Activated CD8-positive, alpha-beta T cell treated with anti-CD3 and anti-CD28 coated beads, Interleukin-2, amount 10 ng/mL, durations not matched to agents 7 days and 5 days (primary cell): ENCODE data around the gene DDX6. TPM values are rescaled to one million over a fixed set of nuclear protein-coding genes. Genes with fewer than 3 reads are reported as not detected.

ENCODE experiments used
- ATAC-seq: fragments of 150-1000 bp; cut with Tn5 transposase; one replicate; pipeline ENCODE4 v1.10.0; 2021; ENCODE audit warnings: moderate library complexity
- CTCF ChIA-PET: fragments of 350-600 bp; sonication (Branson Sonifier 250); formaldehyde crosslinking; loops from one replicate; lab custom pipeline; 2021; ENCODE audit warnings: antibody characterized with exemption; lab: Charles Lee
- POLR2A ChIA-PET: fragments of 350-600 bp; sonication (Branson Sonifier 250); formaldehyde crosslinking; loops from one replicate; lab custom pipeline; 2021; ENCODE audit warnings: antibody characterized with exemption; lab: Charles Lee
- DNase-seq: peaks from one replicate; pipeline ENCODE4 v3.0.0-alpha.2; 2020
- H3K27ac Mint-ChIP-seq: one replicate; pipeline ENCODE4 v1.8.0; 2021; ENCODE audit warnings: mild to moderate bottlenecking, mixed read lengths
- H3K27me3 Mint-ChIP-seq: one replicate; pipeline ENCODE4 v1.8.0; 2021; ENCODE audit warnings: low read depth, mixed read lengths
- H3K36me3 Mint-ChIP-seq: one replicate; pipeline ENCODE4 v1.8.0; 2021; ENCODE audit warnings: low read depth, mixed read lengths
- H3K4me1 Mint-ChIP-seq: one replicate; pipeline ENCODE4 v1.8.0; 2021; ENCODE audit warnings: low read depth, mixed read lengths
- H3K4me3 Mint-ChIP-seq: one replicate; pipeline ENCODE4 v1.8.0; 2021; ENCODE audit warnings: mild to moderate bottlenecking, mixed read lengths
- H3K9me3 Mint-ChIP-seq: one replicate; pipeline ENCODE4 v1.8.0; 2022; ENCODE audit warnings: mixed read lengths; ENCODE audit not compliant: insufficient read depth
- total RNA-seq, 2 experiments: library from RNA; stranded (reverse); gene quantifications; one replicate each; pipeline ENCODE4 v1.2.3, GENCODE V29; 2021

DDX6 gene
- total RNA-seq, 2 experiments from 2014 or later = 143 to 152 TPM

- Mint-ChIP-seq H3K27me3 (peaks cover 3% of the 10 kb centered on the region), H3K4me3 (no peak overlapping the region), H3K36me3 (no peaks in the 10 kb centered on the region), H3K4me1 (peaks cover 10% of the 10 kb centered on the region), H3K27ac (no peak overlapping the region), H3K9me3 (no peaks in the 10 kb centered on the region)
- ChIA-PET POLR2A (no interaction called here), CTCF (interaction anchor here (1.8 kb wide), 1 partner anchor 16 kb away, joined by 6 read pairs; no protein-coding TSS in a partner anchor)
- DNase-seq = no peak
- no peak for ATAC-seq
Observed at GRCh38 chr11:118818130-118818529, 27.2 kb upstream of the DDX6 start.

GRCh38 chr11:118813551-118813950 is 22.6 kb upstream of the DDX6 start:
- no peak for DNase-seq
- ATAC-seq = no peak
- Mint-ChIP-seq H3K27me3 (peaks cover 3% of the 10 kb centered on the region), H3K4me1 (no peaks in the 10 kb centered on the region), H3K4me3 (no peak overlapping the region), H3K27ac (no peak overlapping the region), H3K9me3 (no peaks in the 10 kb centered on the region), H3K36me3 (no peaks in the 10 kb centered on the region)
- CTCF ChIA-PET = interaction anchor here (0.9 to 1.2 kb wide), 2 partner anchors 21 kb away, joined by 3 read pairs; no protein-coding TSS in a partner anchor
- POLR2A ChIA-PET = interaction anchor here (0.8 kb wide), 1 partner anchor 57 kb away, joined by 4 read pairs; no protein-coding TSS in a partner anchor

- no peak for ATAC-seq
- peaks cover 3% of the 10 kb centered on the region for H3K27me3 Mint-ChIP-seq
- ChIA-PET POLR2A (no interaction called here), CTCF (no interaction called here)
- DNase-seq = no peak
- H3K4me3 Mint-ChIP-seq = no peak overlapping the region
- no peaks in the 10 kb centered on the region for H3K36me3 Mint-ChIP-seq
- no peaks in the 10 kb centered on the region for H3K9me3 Mint-ChIP-seq
- peaks cover 4% of the 10 kb centered on the region for H3K4me1 Mint-ChIP-seq
- H3K27ac Mint-ChIP-seq = no peak overlapping the region
Observed at GRCh38 chr11:118812485-118812884, 21.5 kb upstream of the DDX6 start.

- ChIA-PET POLR2A (interaction anchor here (0.7 to 0.8 kb wide), 2 partner anchors 10 to 16 kb away, joined by 3 read pairs; no protein-coding TSS in a partner anchor), CTCF (no interaction called here)
- Mint-ChIP-seq H3K4me3 (no peak overlapping the region), H3K27ac (peak overlapping the region; percentile 29), H3K36me3 (no peaks in the 10 kb centered on the region), H3K9me3 (no peaks in the 10 kb centered on the region), H3K27me3 (peaks cover 3% of the 10 kb centered on the region), H3K4me1 (peaks cover 4% of the 10 kb centered on the region)
- DNase-seq = no peak
- no peak for ATAC-seq
Observed at GRCh38 chr11:118807800-118808778, 17.1 kb upstream of the DDX6 start.

GRCh38 chr11:118806400-118806799 is 15.4 kb upstream of the DDX6 start:
- Mint-ChIP-seq H3K4me1 (peaks cover 4% of the 10 kb centered on the region), H3K27ac (no peak overlapping the region), H3K4me3 (no peak overlapping the region), H3K27me3 (peaks cover 3% of the 10 kb centered on the region), H3K36me3 (no peaks in the 10 kb centered on the region), H3K9me3 (no peaks in the 10 kb centered on the region)
- CTCF ChIA-PET = no interaction called here
- no peak for ATAC-seq
- no peak for DNase-seq
- POLR2A ChIA-PET = no interaction called here

GRCh38 chr11:118804094-118804493 is 13.1 kb upstream of the DDX6 start:
- no peaks in the 10 kb centered on the region for H3K36me3 Mint-ChIP-seq
- no peak for DNase-seq
- no peak for ATAC-seq
- H3K9me3 Mint-ChIP-seq = no peaks in the 10 kb centered on the region
- H3K4me3 Mint-ChIP-seq = no peak overlapping the region
- H3K27me3 Mint-ChIP-seq = peaks cover 3% of the 10 kb centered on the region
- H3K27ac Mint-ChIP-seq = no peak overlapping the region
- ChIA-PET POLR2A (interaction anchor here (1.3 to 1.9 kb wide), 2 partner anchors 12 to 66 kb away, joined by 4 to 6 read pairs; no protein-coding TSS in a partner anchor), CTCF (interaction anchor here (1.0 to 3.8 kb wide), 3 partner anchors 12 to 126 kb away, joined by 3 to 17 read pairs (median 4); no protein-coding TSS in a partner anchor)
- H3K4me1 Mint-ChIP-seq = peaks cover 4% of the 10 kb centered on the region

- no peak for ATAC-seq
- H3K4me3 Mint-ChIP-seq = no peak overlapping the region
- ChIA-PET CTCF (interaction anchor here (0.6 to 1.3 kb wide), 2 partner anchors 40 to 161 kb away, joined by 3 read pairs; no protein-coding TSS in a partner anchor), POLR2A (interaction anchor here (0.5 to 4.4 kb wide), 2 partner anchors 9 to 347 kb away, joined by 3 to 35 read pairs; partner anchors contain the start of gene DDX6)
- H3K9me3 Mint-ChIP-seq = no peaks in the 10 kb centered on the region
- H3K36me3 Mint-ChIP-seq = no peaks in the 10 kb centered on the region
- H3K27ac Mint-ChIP-seq = no peak overlapping the region
- H3K27me3 Mint-ChIP-seq = peaks cover 6% of the 10 kb centered on the region
- H3K4me1 Mint-ChIP-seq = no peaks in the 10 kb centered on the region
- DNase-seq = no peak
Observed at GRCh38 chr11:118799372-118799771, 8.4 kb upstream of the DDX6 start.

GRCh38 chr11:118797510-118797909 is 6.5 kb upstream of the DDX6 start:
- Mint-ChIP-seq H3K9me3 (no peaks in the 10 kb centered on the region), H3K27ac (no peak overlapping the region), H3K36me3 (no peaks in the 10 kb centered on the region), H3K4me1 (peaks cover 5% of the 10 kb centered on the region), H3K27me3 (peaks cover 6% of the 10 kb centered on the region), H3K4me3 (no peak overlapping the region)
- ATAC-seq (no peak), DNase-seq (no peak)
- CTCF ChIA-PET = no interaction called here
- POLR2A ChIA-PET = interaction anchor here (0.6 kb wide), 2 partner anchors 10 to 852 kb away, joined by 3 read pairs; no protein-coding TSS in a partner anchor

GRCh38 chr11:118792570-118793124 is 1.7 kb upstream of the DDX6 start:
- Mint-ChIP-seq H3K27ac (peak overlapping the region; percentile 100), H3K27me3 (peaks cover 4% of the 10 kb centered on the region), H3K36me3 (peaks cover 13% of the 10 kb centered on the region), H3K4me3 (peak overlapping the region; percentile 99), H3K9me3 (no peaks in the 10 kb centered on the region), H3K4me1 (peaks cover 5% of the 10 kb centered on the region)
- DNase-seq (peak; percentile 80), ATAC-seq (peak; percentile 57)
- ChIA-PET CTCF (interaction anchor here (0.7 to 6.2 kb wide), 23 partner anchors 11 to 198 kb away, joined by 3 to 65 read pairs (median 6); partner anchors contain the start of gene CXCR5), POLR2A (interaction anchor here (0.6 to 7.2 kb wide), 24 partner anchors 9 to 226 kb away, joined by 3 to 156 read pairs (median 5); partner anchors contain the start of genes BCL9L, CENATAC, RPS25 and TRAPPC4)

- Mint-ChIP-seq H3K27ac (peak overlapping the region; percentile 100), H3K36me3 (peaks cover 16% of the 10 kb centered on the region), H3K4me3 (peak overlapping the region; percentile 99), H3K4me1 (peaks cover 9% of the 10 kb centered on the region), H3K9me3 (no peaks in the 10 kb centered on the region), H3K27me3 (peaks cover 4% of the 10 kb centered on the region)
- ChIA-PET CTCF (interaction anchor here (0.7 to 6.2 kb wide), 24 partner anchors 11 to 197 kb away, joined by 3 to 65 read pairs (median 6); partner anchors contain the start of gene CXCR5), POLR2A (interaction anchor here (0.6 to 7.2 kb wide), 27 partner anchors 9 to 393 kb away, joined by 3 to 156 read pairs (median 5); partner anchors contain the start of genes BCL9L, CENATAC, RPS25 and TRAPPC4)
- ATAC-seq = peak; percentile 10
- DNase-seq = peak; percentile 57
Observed at GRCh38 chr11:118791961-118792569, 1.1 kb upstream of the DDX6 start.
